Loucy (cell line): ENCODE data around the gene GNG13.
"Not testable (repeated sequence)": the region's sequence is repeated elsewhere in the genome, so short reads cannot be mapped to it uniquely, and the experiment has no call there.

Experiments used
- H2AFZ ChIP-seq: fragments of 200-600 bp; sonication (generic); 2 replicates; pipeline ENCODE4 v1.6.0; 2016; ENCODE audit warnings: antibody characterized with exemption, mild to moderate bottlenecking, low read length, moderate library complexity
- H3F3A ChIP-seq: fragments of 200-600 bp; 2 replicates; pipeline ENCODE4 v1.6.0; 2016; ENCODE audit warnings: antibody characterized with exemption, low read depth, mild to moderate bottlenecking
- H3K27me3 ChIP-seq: fragments of 200-600 bp; sonication (generic); 2 replicates; pipeline ENCODE4 v1.6.1; 2014; ENCODE audit warnings: low read length, mild to moderate bottlenecking; ENCODE audit not compliant: insufficient read depth, poor library complexity, severe bottlenecking
- H3K36me3 ChIP-seq: fragments of 200-600 bp; sonication (generic); 2 replicates; pipeline ENCODE4 v1.6.1; 2016; ENCODE audit warnings: low read length; ENCODE audit not compliant: insufficient read depth
- H3K4me1 ChIP-seq: fragments of 200-600 bp; sonication (generic); 2 replicates; pipeline ENCODE4 v1.5.1; 2014; ENCODE audit warnings: low read length, mild to moderate bottlenecking; ENCODE audit not compliant: insufficient read depth, poor library complexity, severe bottlenecking
- H3K4me2 ChIP-seq: fragments of 200-600 bp; sonication (generic); 2 replicates; pipeline ENCODE4 v1.6.0; 2014; ENCODE audit warnings: antibody characterized with exemption, low read length, low read depth, mild to moderate bottlenecking; ENCODE audit not compliant: poor library complexity, severe bottlenecking
- H3K4me3 ChIP-seq: fragments of 200-600 bp; sonication (generic); 2 replicates; pipeline ENCODE4 v1.5.1; 2014; ENCODE audit warnings: low read length, mild to moderate bottlenecking, mixed read lengths; ENCODE audit not compliant: poor library complexity, severe bottlenecking
- H3K79me2 ChIP-seq: fragments of 200-600 bp; sonication (generic); 2 replicates; pipeline ENCODE4 v1.6.1; 2014; ENCODE audit warnings: low read length; ENCODE audit not compliant: insufficient read depth
- H3K9ac ChIP-seq: fragments of 200-600 bp; sonication (generic); 2 replicates; pipeline ENCODE4 v1.6.0; 2014; ENCODE audit warnings: mild to moderate bottlenecking, low read depth, low read length, moderate library complexity; ENCODE audit not compliant: poor library complexity, severe bottlenecking
- H3K9me2 ChIP-seq: fragments of 200-600 bp; sonication (generic); replicated peaks from 2 replicates; pipeline ENCODE4 v1.6.1; 2016; ENCODE audit warnings: low read depth, low read length, mixed read lengths
- H3K9me3 ChIP-seq: fragments of 200-600 bp; sonication (generic); 2 replicates; pipeline ENCODE4 v1.6.1; 2014; ENCODE audit warnings: mild to moderate bottlenecking, antibody characterized with exemption, low read length, low read depth; ENCODE audit not compliant: insufficient read depth
- H4K20me1 ChIP-seq: fragments of 200-600 bp; sonication (generic); 2 replicates; pipeline ENCODE4 v1.6.0; 2014; ENCODE audit warnings: antibody characterized with exemption, low read length, mild to moderate bottlenecking; ENCODE audit not compliant: insufficient read depth, poor library complexity, severe bottlenecking
- EZH2phosphoT487 ChIP-seq: fragments of 200-600 bp; IDR thresholded peaks from 2 replicates; pipeline ENCODE4 v1.6.1; 2018; ENCODE audit warnings: antibody characterized with exemption, mild to moderate bottlenecking, moderate library complexity, borderline replicate concordance
- TF ChIP-seq, protein P1 (sequence below): fragments of 200-600 bp; sonication (generic); conservative IDR thresholded peaks from 2 replicates; pipeline ENCODE4 v1.5.1; 2014; ENCODE audit warnings: mild to moderate bottlenecking, antibody characterized with exemption, low read length

GNG13 gene

DNA sequence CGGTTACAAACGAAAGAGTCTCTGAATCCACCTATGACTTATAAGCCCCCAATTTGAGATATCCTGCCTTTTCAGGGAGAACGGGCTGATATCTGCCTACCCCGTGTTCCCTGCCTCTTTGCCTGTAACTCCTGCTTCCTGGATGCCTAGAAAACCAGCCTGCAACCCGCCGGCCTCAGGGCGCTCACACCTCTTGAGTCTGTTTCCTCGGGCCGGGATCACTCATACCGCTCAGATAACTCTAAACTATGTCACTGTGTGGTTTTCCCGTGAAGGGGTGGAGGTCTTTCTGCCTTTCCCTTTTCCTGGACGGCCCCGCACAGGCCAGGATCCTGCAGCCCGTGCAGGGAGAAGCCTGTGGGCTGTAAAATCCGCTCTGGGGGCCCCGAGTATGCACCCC lies 22.7 kb downstream of the GNG13 start:
- H3K9me3 ChIP-seq = no peaks in the 10 kb centered on the region
- no peak overlapping the region for H3K9ac ChIP-seq
- H2AFZ ChIP-seq = no peak overlapping the region
- H3F3A ChIP-seq = no peaks in the 10 kb centered on the region
- no peak overlapping the region for H3K4me2 ChIP-seq
- H4K20me1 ChIP-seq = no peaks in the 10 kb centered on the region
- TF ChIP-seq EZH2phosphoT487 = no peak
- TF ChIP-seq, protein P1, sequence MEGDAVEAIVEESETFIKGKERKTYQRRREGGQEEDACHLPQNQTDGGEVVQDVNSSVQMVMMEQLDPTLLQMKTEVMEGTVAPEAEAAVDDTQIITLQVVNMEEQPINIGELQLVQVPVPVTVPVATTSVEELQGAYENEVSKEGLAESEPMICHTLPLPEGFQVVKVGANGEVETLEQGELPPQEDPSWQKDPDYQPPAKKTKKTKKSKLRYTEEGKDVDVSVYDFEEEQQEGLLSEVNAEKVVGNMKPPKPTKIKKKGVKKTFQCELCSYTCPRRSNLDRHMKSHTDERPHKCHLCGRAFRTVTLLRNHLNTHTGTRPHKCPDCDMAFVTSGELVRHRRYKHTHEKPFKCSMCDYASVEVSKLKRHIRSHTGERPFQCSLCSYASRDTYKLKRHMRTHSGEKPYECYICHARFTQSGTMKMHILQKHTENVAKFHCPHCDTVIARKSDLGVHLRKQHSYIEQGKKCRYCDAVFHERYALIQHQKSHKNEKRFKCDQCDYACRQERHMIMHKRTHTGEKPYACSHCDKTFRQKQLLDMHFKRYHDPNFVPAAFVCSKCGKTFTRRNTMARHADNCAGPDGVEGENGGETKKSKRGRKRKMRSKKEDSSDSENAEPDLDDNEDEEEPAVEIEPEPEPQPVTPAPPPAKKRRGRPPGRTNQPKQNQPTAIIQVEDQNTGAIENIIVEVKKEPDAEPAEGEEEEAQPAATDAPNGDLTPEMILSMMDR = no peak
- H3K36me3 ChIP-seq = no peaks in the 10 kb centered on the region
- no peaks in the 10 kb centered on the region for H3K9me2 ChIP-seq
- H3K27me3 ChIP-seq = no peaks in the 10 kb centered on the region
- H3K4me1 ChIP-seq = no peaks in the 10 kb centered on the region
- no peaks in the 10 kb centered on the region for H3K79me2 ChIP-seq
- H3K4me3 ChIP-seq = no peak overlapping the region

DNA sequence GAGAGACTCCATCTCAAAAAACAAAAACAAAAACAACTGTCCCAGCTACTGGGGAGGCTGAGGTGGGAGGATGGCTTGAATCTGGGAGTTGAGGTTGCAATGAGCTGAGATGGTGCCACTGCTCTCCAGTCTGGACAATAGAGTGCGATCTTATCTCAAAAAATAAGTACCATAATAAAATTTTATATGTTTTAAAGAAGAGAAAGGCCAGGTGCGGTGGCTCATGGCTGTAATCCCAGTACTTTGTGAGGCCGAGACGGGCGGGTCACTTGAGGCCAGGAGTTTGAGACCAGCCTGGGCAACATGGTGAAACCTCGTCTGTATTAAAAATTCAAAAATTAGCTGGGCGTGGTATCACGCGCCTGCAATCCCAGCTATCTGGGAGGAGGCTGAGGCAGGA lies 23.7 kb downstream of the GNG13 start:
- Histone ChIP-seq H3F3A (no peaks in the 10 kb centered on the region), H3K9me2 (no peaks in the 10 kb centered on the region), H3K27me3 (no peaks in the 10 kb centered on the region), H3K36me3 (no peaks in the 10 kb centered on the region), H3K4me1 (no peaks in the 10 kb centered on the region), H4K20me1 (no peaks in the 10 kb centered on the region), H3K9me3 (no peaks in the 10 kb centered on the region), H3K4me3 (no peak overlapping the region), H3K9ac (no peak overlapping the region), H3K4me2 (no peak overlapping the region), H3K79me2 (no peaks in the 10 kb centered on the region), H2AFZ (no peak overlapping the region)
- no peak for TF ChIP-seq EZH2phosphoT487
- TF ChIP-seq, protein P1 = no peak

DNA sequence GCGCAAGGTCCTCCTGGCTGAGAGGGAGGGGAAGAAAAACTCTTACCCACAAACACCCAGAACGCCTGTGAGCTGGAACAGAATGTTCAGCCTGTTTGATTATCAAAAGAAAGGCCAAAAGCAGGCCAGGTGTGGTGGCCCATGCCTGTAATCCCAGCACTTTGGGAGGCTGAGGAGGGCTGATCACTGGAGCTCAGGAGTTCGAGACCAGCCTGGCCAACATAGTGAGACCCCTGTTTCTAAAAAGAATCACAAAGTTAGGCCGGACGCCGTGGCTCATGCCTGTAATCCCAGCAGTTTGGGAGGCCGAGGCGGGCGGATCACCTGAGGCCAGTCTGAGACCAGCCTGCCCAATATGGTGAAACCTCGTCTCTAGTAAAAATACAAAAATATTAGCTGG lies 24.2 kb downstream of the GNG13 start:
- H3K4me1 ChIP-seq, H3F3A ChIP-seq, H4K20me1 ChIP-seq, H3K9me3 ChIP-seq, H3K4me3 ChIP-seq, H3K36me3 ChIP-seq, H3K4me2 ChIP-seq, H3K9me2 ChIP-seq, H2AFZ ChIP-seq, H3K9ac ChIP-seq, H3K79me2 ChIP-seq, H3K27me3 ChIP-seq: not testable (repeated sequence)

DNA sequence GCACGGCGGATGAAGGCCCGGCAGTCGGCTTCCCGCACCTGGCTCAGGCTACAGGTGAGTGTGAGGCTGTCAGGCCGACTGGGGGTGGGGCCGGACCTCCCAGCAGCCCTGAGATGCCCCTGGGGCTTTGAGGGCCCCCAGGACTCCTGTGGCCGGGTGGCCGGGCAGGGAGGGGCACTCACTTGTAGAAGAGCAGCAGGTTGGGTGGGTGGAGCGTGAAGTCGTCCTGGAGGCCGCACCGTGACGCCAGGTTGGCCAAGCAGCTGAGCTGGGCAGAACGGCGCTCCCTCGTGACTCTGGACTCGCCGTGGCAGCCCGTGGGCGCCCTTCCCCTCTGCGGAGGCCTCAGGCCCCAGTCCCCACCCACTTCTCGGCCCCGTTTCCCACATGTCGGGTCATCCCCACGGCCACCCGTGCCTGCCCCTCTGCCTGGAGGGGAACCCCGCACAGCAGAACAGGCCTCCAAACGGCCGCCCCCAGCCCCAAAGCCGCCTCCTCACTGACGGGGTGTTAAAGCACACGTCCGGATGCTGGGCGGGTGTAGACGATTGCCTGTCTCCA lies 25.2 kb downstream of the GNG13 start:
- no peak overlapping the region for H3K4me3 ChIP-seq
- no peaks in the 10 kb centered on the region for H3K9me2 ChIP-seq
- H3K36me3 ChIP-seq = no peaks in the 10 kb centered on the region
- no peak overlapping the region for H3K9ac ChIP-seq
- no peaks in the 10 kb centered on the region for H3K79me2 ChIP-seq
- H3K4me2 ChIP-seq = no peak overlapping the region
- H2AFZ ChIP-seq = no peak overlapping the region
- no peaks in the 10 kb centered on the region for H3F3A ChIP-seq
- no peaks in the 10 kb centered on the region for H4K20me1 ChIP-seq
- no peaks in the 10 kb centered on the region for H3K27me3 ChIP-seq
- TF ChIP-seq EZH2phosphoT487 = no peak
- TF ChIP-seq, protein P1 = no peak
- H3K9me3 ChIP-seq = no peaks in the 10 kb centered on the region
- no peaks in the 10 kb centered on the region for H3K4me1 ChIP-seq
